Panc1 (cell line): ENCODE results near the gene SMNDC1. TPM values are rescaled to one million over a fixed set of nuclear protein-coding genes. Genes with fewer than 3 reads are reported as not detected.
"Not testable (repeated sequence)": the region's sequence is repeated elsewhere in the genome, so short reads cannot be mapped to it uniquely, and the experiment has no call there.

Experiments used
- ATAC-seq: fragments of 200-7000 bp; cut with Tn5 transposase; 2 replicates; pipeline ENCODE4 v1.9.1; 2020; ENCODE audit warnings: mild to moderate bottlenecking, moderate library complexity
- BruUV-seq: library from RNA; stranded (reverse); fragments of 400-500 nt; replicated peaks from 2 replicates; lab custom pipeline; 2021; lab: Mats Ljungman, UMichigan
- CTCF ChIA-PET: fragments of 300-600 bp; sonication (Branson Sonifier 250); formaldehyde crosslinking; loops from one replicate; lab custom pipeline; 2022; ENCODE audit warnings: antibody characterized with exemption; lab: Charles Lee
- POLR2A ChIA-PET: fragments of 300-600 bp; sonication (Branson Sonifier 250); formaldehyde crosslinking; loops from one replicate; lab custom pipeline; 2022; ENCODE audit warnings: antibody characterized with exemption; lab: Charles Lee
- DNase-seq: peaks from one replicate; pipeline ENCODE4 v3.0.0-alpha.2; 2010; ENCODE audit warnings: low read depth, low spot score
- H3K27ac ChIP-seq: 2 replicates; pipeline ENCODE4 v1.5.1; 2011; ENCODE audit warnings: mild to moderate bottlenecking, low read length, inconsistent platforms
- H3K27me3 ChIP-seq: fragments of 200-500 bp; sonication (Bioruptor generic); 2 replicates; pipeline ENCODE4 v1.6.0; 2014; ENCODE audit warnings: low read length, inconsistent platforms; ENCODE audit not compliant: control insufficient read depth, insufficient read depth
- H3K36me3 ChIP-seq: fragments of 200-500 bp; sonication (Bioruptor generic); 2 replicates; pipeline ENCODE4 v1.5.1; 2014; ENCODE audit warnings: inconsistent platforms, mild to moderate bottlenecking, low read length, moderate library complexity; ENCODE audit not compliant: control insufficient read depth, insufficient read depth
- H3K4me1 ChIP-seq: 2 replicates; pipeline ENCODE4 v1.5.1; 2011; ENCODE audit warnings: inconsistent platforms, mild to moderate bottlenecking, low read length, moderate library complexity; ENCODE audit not compliant: control insufficient read depth, insufficient read depth
- H3K4me3 ChIP-seq, 2 experiments: 2 replicates each; pipeline ENCODE4 v1.5.1; 2011 to 2012; ENCODE audit warnings: low read depth in 2 of 2, low read length in 2 of 2, mild to moderate bottlenecking in 2 of 2, inconsistent platforms in 1 of 2, moderate library complexity in 1 of 2
- H3K9me3 ChIP-seq: fragments of 200-500 bp; sonication (Bioruptor generic); 2 replicates; pipeline ENCODE4 v1.5.1; 2014; ENCODE audit warnings: low read depth, mild to moderate bottlenecking, inconsistent platforms, low read length, moderate library complexity; ENCODE audit not compliant: control insufficient read depth, insufficient read depth
- POLR2AphosphoS5 ChIP-seq: IDR thresholded peaks from 2 replicates; pipeline ENCODE4 v1.6.1; 2012; ENCODE audit warnings: mild to moderate bottlenecking, low read depth, low read length, moderate library complexity
- SIN3A ChIP-seq: IDR thresholded peaks from 2 replicates; pipeline ENCODE4 v1.6.1; 2012; ENCODE audit warnings: low read depth, mild to moderate bottlenecking, low read length, moderate library complexity, borderline replicate concordance; ENCODE audit not compliant: insufficient read depth
- TCF7L2 ChIP-seq: IDR thresholded peaks from 2 replicates; pipeline ENCODE4 v1.6.1; 2011; ENCODE audit warnings: mild to moderate bottlenecking, low read depth, low read length, inconsistent platforms
- in situ Hi-C: cut with HindIII; loops from 2 replicates; pipeline ENCODE4 v1.10.0; 2016; ENCODE audit warnings: low sequenced_read_pairs, low pct_unique_long_range_greater_than_20kb
- intact Hi-C: fragments of 100-400 bp; cut with micrococcal nuclease; formaldehyde crosslinking; loops from one replicate; pipeline ENCODE4 v1.10.0; 2022; ENCODE audit not compliant: unreplicated experiment
- total RNA-seq: library from RNA; stranded (reverse); gene quantifications from one replicate; pipeline ENCODE4 v1.2.1, GENCODE V29; 2021; ENCODE audit not compliant: unreplicated experiment
- TF ChIP-seq, protein P1 (sequence below), 2 experiments: IDR thresholded peaks; 2 replicates each; pipeline ENCODE4 v1.6.1; 2011 to 2012; ENCODE audit warnings: low read depth in 2 of 2, control low read depth in 1 of 2, low read length in 1 of 2, mild to moderate bottlenecking in 1 of 2, moderate library complexity in 1 of 2; ENCODE audit not compliant: insufficient read depth in 1 of 2
- TF ChIP-seq, protein P2 (sequence below): fragments of 450-650 bp; IDR thresholded peaks from 2 replicates; pipeline ENCODE4 v1.5.1; 2017; ENCODE audit warnings: mild to moderate bottlenecking

The SMNDC1 gene
- total RNA-seq, 1 experiment from 2014 or later: 62.2 TPM

DNA sequence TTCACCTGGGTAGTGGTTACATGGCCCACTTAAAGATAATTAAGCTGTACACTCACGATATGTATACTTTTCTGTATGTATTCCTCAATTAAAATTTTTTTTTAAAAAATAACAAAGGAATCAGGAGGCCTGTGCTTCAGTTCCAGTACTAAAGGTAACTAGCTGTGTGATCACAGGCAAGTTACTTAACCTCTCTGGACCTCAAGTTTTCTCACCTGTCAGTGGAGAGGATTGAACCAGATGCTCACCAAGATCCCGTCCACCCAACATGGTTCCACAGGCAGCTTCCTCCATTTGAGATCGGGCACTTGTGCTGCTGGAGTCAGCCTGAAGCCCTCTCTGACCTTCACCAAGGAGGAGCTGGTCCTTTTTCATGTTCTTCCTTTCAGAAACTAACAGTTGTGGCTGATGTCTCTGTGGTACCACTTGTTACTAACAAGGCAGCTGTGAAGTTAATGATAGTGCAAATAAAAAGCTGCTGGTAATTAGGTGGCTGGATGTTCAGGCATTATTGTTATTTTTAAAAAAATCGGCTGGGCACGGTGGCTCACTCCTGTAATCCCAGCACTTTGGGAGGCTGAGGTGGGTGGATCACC lies 29.4 kb upstream of the SMNDC1 start:
- TF ChIP-seq TCF7L2 (no peak), POLR2AphosphoS5 (no peak), SIN3A (no peak)
- TF ChIP-seq, protein P1, sequence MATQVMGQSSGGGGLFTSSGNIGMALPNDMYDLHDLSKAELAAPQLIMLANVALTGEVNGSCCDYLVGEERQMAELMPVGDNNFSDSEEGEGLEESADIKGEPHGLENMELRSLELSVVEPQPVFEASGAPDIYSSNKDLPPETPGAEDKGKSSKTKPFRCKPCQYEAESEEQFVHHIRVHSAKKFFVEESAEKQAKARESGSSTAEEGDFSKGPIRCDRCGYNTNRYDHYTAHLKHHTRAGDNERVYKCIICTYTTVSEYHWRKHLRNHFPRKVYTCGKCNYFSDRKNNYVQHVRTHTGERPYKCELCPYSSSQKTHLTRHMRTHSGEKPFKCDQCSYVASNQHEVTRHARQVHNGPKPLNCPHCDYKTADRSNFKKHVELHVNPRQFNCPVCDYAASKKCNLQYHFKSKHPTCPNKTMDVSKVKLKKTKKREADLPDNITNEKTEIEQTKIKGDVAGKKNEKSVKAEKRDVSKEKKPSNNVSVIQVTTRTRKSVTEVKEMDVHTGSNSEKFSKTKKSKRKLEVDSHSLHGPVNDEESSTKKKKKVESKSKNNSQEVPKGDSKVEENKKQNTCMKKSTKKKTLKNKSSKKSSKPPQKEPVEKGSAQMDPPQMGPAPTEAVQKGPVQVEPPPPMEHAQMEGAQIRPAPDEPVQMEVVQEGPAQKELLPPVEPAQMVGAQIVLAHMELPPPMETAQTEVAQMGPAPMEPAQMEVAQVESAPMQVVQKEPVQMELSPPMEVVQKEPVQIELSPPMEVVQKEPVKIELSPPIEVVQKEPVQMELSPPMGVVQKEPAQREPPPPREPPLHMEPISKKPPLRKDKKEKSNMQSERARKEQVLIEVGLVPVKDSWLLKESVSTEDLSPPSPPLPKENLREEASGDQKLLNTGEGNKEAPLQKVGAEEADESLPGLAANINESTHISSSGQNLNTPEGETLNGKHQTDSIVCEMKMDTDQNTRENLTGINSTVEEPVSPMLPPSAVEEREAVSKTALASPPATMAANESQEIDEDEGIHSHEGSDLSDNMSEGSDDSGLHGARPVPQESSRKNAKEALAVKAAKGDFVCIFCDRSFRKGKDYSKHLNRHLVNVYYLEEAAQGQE (IDR thresholded peaks at IDR 0.05; ENCODE audit: insufficient read depth in 1 of 2, low read depth in 2 of 2, low read length in 1 of 2): no peak
- TF ChIP-seq, protein P2, sequence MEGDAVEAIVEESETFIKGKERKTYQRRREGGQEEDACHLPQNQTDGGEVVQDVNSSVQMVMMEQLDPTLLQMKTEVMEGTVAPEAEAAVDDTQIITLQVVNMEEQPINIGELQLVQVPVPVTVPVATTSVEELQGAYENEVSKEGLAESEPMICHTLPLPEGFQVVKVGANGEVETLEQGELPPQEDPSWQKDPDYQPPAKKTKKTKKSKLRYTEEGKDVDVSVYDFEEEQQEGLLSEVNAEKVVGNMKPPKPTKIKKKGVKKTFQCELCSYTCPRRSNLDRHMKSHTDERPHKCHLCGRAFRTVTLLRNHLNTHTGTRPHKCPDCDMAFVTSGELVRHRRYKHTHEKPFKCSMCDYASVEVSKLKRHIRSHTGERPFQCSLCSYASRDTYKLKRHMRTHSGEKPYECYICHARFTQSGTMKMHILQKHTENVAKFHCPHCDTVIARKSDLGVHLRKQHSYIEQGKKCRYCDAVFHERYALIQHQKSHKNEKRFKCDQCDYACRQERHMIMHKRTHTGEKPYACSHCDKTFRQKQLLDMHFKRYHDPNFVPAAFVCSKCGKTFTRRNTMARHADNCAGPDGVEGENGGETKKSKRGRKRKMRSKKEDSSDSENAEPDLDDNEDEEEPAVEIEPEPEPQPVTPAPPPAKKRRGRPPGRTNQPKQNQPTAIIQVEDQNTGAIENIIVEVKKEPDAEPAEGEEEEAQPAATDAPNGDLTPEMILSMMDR: no peak
- ATAC-seq (no peak), DNase-seq (no peak)
- Histone ChIP-seq H3K4me1 (no peaks in the 10 kb centered on the region), H3K9me3 (no peaks in the 10 kb centered on the region; the same call in 1 of the 2 replicates), H3K4me3 (no peak overlapping the region), H3K36me3 (no peaks in the 10 kb centered on the region), H3K27me3 (no peaks in the 10 kb centered on the region), H3K27ac (no peak overlapping the region)
- POLR2A ChIA-PET: no interaction called here
- in situ Hi-C loops (no loop called here), intact Hi-C loops (no loop called here)
- no TSS peak for BruUV-seq
- CTCF ChIA-PET: interaction anchor here (0.9 to 1.6 kb wide), 2 partner anchors 20 to 584 kb away, joined by 3 to 5 read pairs; no protein-coding TSS in a partner anchor

DNA sequence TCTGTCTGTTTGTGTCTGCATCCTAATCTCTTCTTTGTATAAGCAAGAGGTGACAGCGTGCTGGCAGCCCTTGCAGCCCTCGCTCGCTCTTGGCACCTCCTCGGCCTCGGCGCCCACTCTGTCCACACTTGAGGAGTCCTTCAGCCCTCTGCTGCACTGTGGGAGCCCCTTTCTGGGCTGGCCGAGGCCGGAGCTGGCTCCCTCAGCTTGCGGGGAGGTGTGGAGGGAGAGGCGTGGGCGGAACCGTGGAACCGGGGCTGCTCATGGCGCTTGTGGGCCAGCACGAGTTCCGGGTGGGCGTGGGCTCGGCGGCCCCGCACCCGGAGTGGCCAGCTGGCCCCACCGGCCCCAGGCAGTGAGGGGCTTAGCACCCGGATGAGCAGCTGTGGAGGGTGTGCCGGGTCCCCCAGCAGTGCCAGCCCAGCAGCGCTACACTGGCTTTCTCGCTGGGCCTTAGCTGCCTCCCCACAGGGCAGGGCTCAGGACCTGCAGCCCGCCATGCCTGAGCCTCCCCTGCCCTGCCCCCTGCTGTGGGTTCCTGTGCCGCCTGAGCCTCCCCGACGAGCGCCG lies 26.6 kb upstream of the SMNDC1 start:
- not testable (repeated sequence) for H3K27ac ChIP-seq

DNA sequence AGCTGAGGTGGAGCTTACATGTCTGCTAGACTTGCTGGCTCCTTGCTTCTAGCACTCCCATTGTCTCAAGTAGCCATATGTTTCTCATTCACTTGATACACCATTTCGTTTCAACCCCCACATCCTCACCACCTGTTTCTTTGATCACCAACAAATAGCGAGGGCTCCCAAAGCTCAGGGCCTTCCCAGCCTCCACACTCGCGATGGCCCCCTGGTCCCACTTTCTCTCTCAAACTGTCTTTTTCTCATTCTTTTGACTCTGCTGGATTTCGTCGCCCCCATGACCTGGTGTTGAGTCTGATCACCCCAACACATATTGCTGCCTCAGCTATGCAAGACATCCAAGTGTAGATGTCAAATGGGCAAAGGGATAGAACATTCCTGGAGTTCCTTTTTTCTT lies 26.0 kb upstream of the SMNDC1 start:
- POLR2A ChIA-PET: no interaction called here
- Histone ChIP-seq H3K4me1 (no peaks in the 10 kb centered on the region), H3K36me3 (no peaks in the 10 kb centered on the region), H3K27ac (no peak overlapping the region), H3K27me3 (no peaks in the 10 kb centered on the region), H3K9me3 (peaks cover 4% of the 10 kb centered on the region; the same call in 1 of the 2 replicates), H3K4me3 (no peak overlapping the region)
- intact Hi-C loops: no loop called here
- BruUV-seq: no TSS peak
- TF ChIP-seq TCF7L2: no peak
- TF ChIP-seq, protein P1 (IDR thresholded peaks at IDR 0.05; ENCODE audit: insufficient read depth in 1 of 2, low read depth in 2 of 2, low read length in 1 of 2): no peak
- no peak for TF ChIP-seq POLR2AphosphoS5
- TF ChIP-seq, protein P2: no peak
- no peak for TF ChIP-seq SIN3A
- no peak for ATAC-seq
- in situ Hi-C loops: no loop called here
- CTCF ChIA-PET: interaction anchor here (0.6 kb wide), 1 partner anchor 273 kb away, joined by 4 read pairs; no protein-coding TSS in a partner anchor
- no peak for DNase-seq

More for the DNA sequence above, 26.6 kb upstream of the SMNDC1 start:
- BruUV-seq, H3K27me3 ChIP-seq, H3K9me3 ChIP-seq, ATAC-seq, DNase-seq, POLR2A ChIA-PET, in situ Hi-C loops, H3K36me3 ChIP-seq, CTCF ChIA-PET, H3K4me3 ChIP-seq, intact Hi-C loops, H3K4me1 ChIP-seq: not testable (repeated sequence)
